Testis (tissue), 3 donors: ENCODE measurements around the gene ARPC4. TPM values are rescaled to one million over a fixed set of nuclear protein-coding genes. Genes with fewer than 3 reads are reported as not detected.

Experiments
- DNase-seq: peaks from one replicate; pipeline ENCODE4 v3.0.0-alpha.2; 2019
- H3K27ac ChIP-seq, 2 donors: fragments of 200-600 bp; sonication (generic); one replicate each; pipeline ENCODE4 v1.5.1; 2019
- H3K27me3 ChIP-seq: fragments of 200-600 bp; sonication (generic); one replicate; pipeline ENCODE4 v1.5.1; 2019
- H3K36me3 ChIP-seq: fragments of 200-600 bp; sonication (generic); one replicate; pipeline ENCODE4 v1.5.1; 2017; ENCODE audit warnings: low read depth; ENCODE audit errors: missing control alignments
- H3K4me1 ChIP-seq: fragments of 200-600 bp; sonication (generic); one replicate; pipeline ENCODE4 v1.5.1; 2019
- H3K4me3 ChIP-seq, 2 donors: fragments of 200-600 bp; sonication (generic); one replicate each; pipeline ENCODE4 v1.5.1; 2017 to 2019
- H3K9me3 ChIP-seq: fragments of 200-600 bp; sonication (generic); one replicate; pipeline ENCODE4 v1.5.1; 2017
- POLR2A ChIP-seq: fragments of 450-650 bp; IDR thresholded peaks from one replicate; pipeline ENCODE4 v1.6.1; 2017; ENCODE audit warnings: antibody characterized with exemption, mild to moderate bottlenecking, moderate library complexity
- WGBS, 2 donors: methylation state at CpG; one replicate each; pipeline ENCODE4 v1.1.5; 2018; 5-methylcytosine and 5-hydroxymethylcytosine counted together
- intact Hi-C: fragments of 100-400 bp; cut with DNase I; formaldehyde crosslinking; loops from one replicate; pipeline ENCODE4 v1.15.1; 2023; ENCODE audit warnings: low total_unique reads
- polyA plus RNA-seq: library from polyadenylated mRNA; stranded (reverse); fragments of 350-450 nt; fragmentation: Illumina TruSeq; extraction: RNeasy Lipid Tissue Mini Kit (QIAGEN cat#74804); gene quantifications from one replicate; pipeline ENCODE4 v1.2.3, GENCODE V29; 2014; ENCODE audit warnings: low read depth, low replicate concordance; ENCODE audit not compliant: insufficient read depth
- total RNA-seq, 2 donors: library from RNA; depleted of rRNA; stranded (reverse); fragments of >200 nt; gene quantifications; one replicate each; pipeline ENCODE4 v1.2.3, GENCODE V29; 2016
- TF ChIP-seq, protein P1 (sequence below), 3 experiments: fragments of 450-650 bp in 2 of 3; fragments of 200-600 bp in 1 of 3; sonication (generic) in 1 of 3; IDR thresholded peaks; one replicate each; pipeline ENCODE4 v1.5.1; 2016 to 2019; ENCODE audit warnings: antibody characterized with exemption in 3 of 3, mild to moderate bottlenecking in 2 of 3, moderate library complexity in 1 of 3

Gene ARPC4
- total and polyA plus RNA-seq, 3 donors from 2014 or later: 99.6 to 124 (median 108) TPM

DNA sequence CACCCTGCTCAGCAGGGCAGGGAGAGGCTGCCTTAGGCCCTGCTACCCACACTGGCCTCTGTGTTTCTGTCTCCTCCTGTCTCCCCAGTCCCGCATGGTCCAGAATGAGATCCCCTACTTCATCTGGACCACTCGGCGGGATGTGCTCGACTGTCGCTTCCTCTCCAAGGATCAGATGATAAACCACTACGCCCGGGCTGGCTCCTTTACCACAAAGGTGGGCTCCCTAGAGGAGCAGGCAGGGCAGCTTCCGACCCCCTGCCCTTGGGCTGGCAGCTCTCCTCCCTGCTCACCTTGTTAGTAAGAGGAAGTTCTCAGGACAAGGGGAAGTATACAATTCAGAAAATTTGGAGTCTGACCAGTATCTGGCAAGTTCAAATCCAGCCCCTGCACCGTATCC lies 23.1 kb downstream of the ARPC4 start:
- no peak overlapping the region for H3K27ac ChIP-seq
- 87 to 89% methylated on average over 9 of the region's 9 CpGs for WGBS, 2 donors
- DNase-seq: no peak
- H3K36me3 ChIP-seq: no peaks in the 10 kb centered on the region
- H3K27me3 ChIP-seq: no peaks in the 10 kb centered on the region
- peaks cover 1% of the 10 kb centered on the region for H3K4me1 ChIP-seq
- no peak overlapping the region for H3K4me3 ChIP-seq
- no peaks in the 10 kb centered on the region for H3K9me3 ChIP-seq
- intact Hi-C loops: no loop called here
- no peak for TF ChIP-seq POLR2A
- TF ChIP-seq, protein P1, sequence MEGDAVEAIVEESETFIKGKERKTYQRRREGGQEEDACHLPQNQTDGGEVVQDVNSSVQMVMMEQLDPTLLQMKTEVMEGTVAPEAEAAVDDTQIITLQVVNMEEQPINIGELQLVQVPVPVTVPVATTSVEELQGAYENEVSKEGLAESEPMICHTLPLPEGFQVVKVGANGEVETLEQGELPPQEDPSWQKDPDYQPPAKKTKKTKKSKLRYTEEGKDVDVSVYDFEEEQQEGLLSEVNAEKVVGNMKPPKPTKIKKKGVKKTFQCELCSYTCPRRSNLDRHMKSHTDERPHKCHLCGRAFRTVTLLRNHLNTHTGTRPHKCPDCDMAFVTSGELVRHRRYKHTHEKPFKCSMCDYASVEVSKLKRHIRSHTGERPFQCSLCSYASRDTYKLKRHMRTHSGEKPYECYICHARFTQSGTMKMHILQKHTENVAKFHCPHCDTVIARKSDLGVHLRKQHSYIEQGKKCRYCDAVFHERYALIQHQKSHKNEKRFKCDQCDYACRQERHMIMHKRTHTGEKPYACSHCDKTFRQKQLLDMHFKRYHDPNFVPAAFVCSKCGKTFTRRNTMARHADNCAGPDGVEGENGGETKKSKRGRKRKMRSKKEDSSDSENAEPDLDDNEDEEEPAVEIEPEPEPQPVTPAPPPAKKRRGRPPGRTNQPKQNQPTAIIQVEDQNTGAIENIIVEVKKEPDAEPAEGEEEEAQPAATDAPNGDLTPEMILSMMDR (IDR thresholded peaks at IDR 0.05): no peak

DNA sequence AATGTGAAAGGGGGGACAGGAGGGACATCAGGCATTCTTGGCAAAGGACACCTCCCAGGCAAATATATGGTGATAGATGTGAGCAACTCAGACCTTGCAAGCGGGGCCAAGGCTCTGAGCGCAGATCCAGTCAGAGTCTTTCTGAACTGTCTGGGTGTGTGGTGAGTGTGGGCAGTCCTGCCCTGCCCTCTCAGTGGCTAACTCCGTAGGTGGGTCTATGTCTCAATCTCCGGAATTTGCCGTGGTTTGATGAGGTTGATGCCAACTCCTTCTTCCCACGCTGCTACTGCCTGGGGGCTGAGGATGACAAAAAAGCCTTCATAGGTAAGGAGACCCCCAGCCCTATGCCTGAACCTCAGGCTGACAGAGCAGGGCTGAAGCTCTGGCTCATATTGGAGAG lies 24.6 kb downstream of the ARPC4 start:
- no peak overlapping the region for H3K27ac ChIP-seq
- intact Hi-C loops: no loop called here
- H3K9me3 ChIP-seq: no peaks in the 10 kb centered on the region
- H3K27me3 ChIP-seq: no peaks in the 10 kb centered on the region
- H3K4me3 ChIP-seq: no peak overlapping the region
- TF ChIP-seq, protein P1 (IDR thresholded peaks at IDR 0.05): no peak
- no peak for TF ChIP-seq POLR2A
- no peak for DNase-seq
- WGBS, 2 donors: 90 to 98% methylated on average over 6 of the region's 6 CpGs
- no peaks in the 10 kb centered on the region for H3K4me1 ChIP-seq
- H3K36me3 ChIP-seq: no peaks in the 10 kb centered on the region

DNA sequence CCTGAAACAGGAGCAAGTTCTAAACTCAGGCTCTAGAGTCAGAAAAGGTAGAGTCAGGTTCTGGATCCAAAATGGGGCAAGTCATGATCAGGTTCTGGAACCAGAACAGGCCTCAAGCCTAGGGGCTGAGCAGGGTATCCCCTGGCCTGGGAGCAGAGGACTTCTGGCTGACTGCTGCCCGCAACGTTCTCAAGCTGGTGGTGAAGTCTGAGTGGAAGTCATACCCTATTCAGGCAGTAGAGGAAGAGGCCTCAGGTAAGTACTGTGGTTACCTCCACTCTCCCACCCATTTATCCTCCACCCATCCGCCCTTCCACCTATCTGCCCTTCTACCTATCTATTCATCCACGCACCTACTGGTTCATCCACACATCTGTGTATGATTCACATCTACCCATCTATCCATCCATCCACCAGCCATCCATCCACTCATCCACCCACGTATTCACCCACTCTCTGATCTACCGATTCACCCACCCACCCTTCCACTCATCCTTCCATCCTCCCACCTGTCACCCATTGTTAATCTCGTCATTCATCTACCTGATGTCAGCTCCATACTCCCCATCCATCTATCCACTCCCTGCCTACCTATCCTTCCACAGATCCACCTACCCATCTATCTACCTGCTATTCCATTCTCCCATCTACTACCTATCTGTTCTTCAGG lies 25.9 kb downstream of the ARPC4 start:
- 92% methylated on average over 6 of the region's 7 CpGs for WGBS, 2 donors
- no peak overlapping the region for H3K27ac ChIP-seq
- intact Hi-C loops: no loop called here
- H3K27me3 ChIP-seq: no peaks in the 10 kb centered on the region
- DNase-seq: no peak
- H3K4me1 ChIP-seq: no peaks in the 10 kb centered on the region
- no peaks in the 10 kb centered on the region for H3K9me3 ChIP-seq
- TF ChIP-seq, protein P1 (IDR thresholded peaks at IDR 0.05): no peak
- TF ChIP-seq POLR2A: no peak
- no peak overlapping the region for H3K4me3 ChIP-seq
- no peaks in the 10 kb centered on the region for H3K36me3 ChIP-seq

DNA sequence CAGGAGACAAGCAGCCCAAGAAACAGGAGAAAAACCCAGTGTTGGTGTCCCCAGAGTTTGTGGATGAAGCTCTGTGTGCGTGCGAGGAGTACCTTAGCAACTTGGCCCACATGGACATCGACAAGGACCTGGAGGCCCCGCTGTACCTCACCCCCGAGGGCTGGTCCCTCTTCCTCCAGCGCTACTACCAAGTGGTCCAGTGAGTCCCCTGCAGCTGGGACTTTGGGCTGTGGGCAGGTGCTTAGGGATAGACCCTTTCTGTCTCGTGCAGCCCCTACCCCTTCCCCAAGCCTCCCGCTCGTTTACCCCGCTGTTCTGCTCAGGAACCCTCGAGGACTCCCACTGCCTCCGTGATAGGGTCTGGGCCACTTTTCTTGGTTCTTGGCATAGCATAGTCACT lies 27.7 kb downstream of the ARPC4 start:
- no peaks in the 10 kb centered on the region for H3K27me3 ChIP-seq
- TF ChIP-seq, protein P1 (IDR thresholded peaks at IDR 0.05): no peak
- TF ChIP-seq POLR2A: no peak
- no peaks in the 10 kb centered on the region for H3K9me3 ChIP-seq
- H3K4me1 ChIP-seq: no peaks in the 10 kb centered on the region
- H3K27ac ChIP-seq: no peak overlapping the region
- no peaks in the 10 kb centered on the region for H3K36me3 ChIP-seq
- DNase-seq: no peak
- intact Hi-C loops: no loop called here
- no peak overlapping the region for H3K4me3 ChIP-seq
- WGBS, 2 donors: 85 to 91% methylated on average over 12 of the region's 12 CpGs

DNA sequence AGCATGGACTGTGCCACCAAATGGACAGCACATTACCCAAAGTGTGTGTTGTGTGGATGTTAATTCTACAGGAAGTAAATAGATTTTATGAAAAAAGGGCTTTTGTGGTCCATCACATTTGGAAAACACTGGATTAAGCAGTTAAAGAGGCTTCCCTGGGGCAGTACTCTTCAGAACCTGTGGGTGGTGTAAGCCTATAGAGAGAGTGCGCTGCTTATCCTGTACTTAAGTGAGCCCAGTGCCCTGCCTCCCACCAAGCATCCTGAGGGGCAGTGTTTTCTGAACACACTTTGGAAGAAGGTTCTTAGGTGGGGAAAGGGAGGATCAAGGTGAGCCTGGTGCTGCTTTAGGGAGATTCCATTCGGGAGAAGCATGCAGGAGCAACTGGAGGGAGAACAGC lies 28.1 kb downstream of the ARPC4 start:
- TF ChIP-seq, protein P1 (IDR thresholded peaks at IDR 0.05): peak in 1 of 3 experiments; percentile 31
- TF ChIP-seq POLR2A: no peak
- 74 to 83% methylated on average over 2 of the region's 2 CpGs for WGBS, 2 donors
- no peak for DNase-seq
- Histone ChIP-seq H3K27me3 (no peaks in the 10 kb centered on the region), H3K36me3 (no peaks in the 10 kb centered on the region), H3K27ac (no peak overlapping the region), H3K4me3 (no peak overlapping the region), H3K4me1 (no peaks in the 10 kb centered on the region), H3K9me3 (no peaks in the 10 kb centered on the region)
- intact Hi-C loops: no loop called here
